Liver (tissue), 9 donors: Measurements from ENCODE around the gene TBL1XR1. TPM values are rescaled to one million over a fixed set of nuclear protein-coding genes. Genes with fewer than 3 reads are reported as not detected.
"Not testable (repeated sequence)": the region's sequence is repeated elsewhere in the genome, so short reads cannot be mapped to it uniquely, and the experiment has no call there.

Experiments
- DNase-seq: peaks from one replicate; pipeline ENCODE4 v3.0.0-alpha.2; 2017; ENCODE audit warnings: low spot score
- H3K27ac ChIP-seq, 2 donors: one replicate each; pipeline ENCODE4 v1.7.0; 2013; ENCODE audit warnings: inconsistent platforms in 2 of 2, low read length in 2 of 2, control low read depth in 1 of 2, low read depth in 1 of 2, mild to moderate bottlenecking in 1 of 2
- H3K27me3 ChIP-seq, 4 donors: one replicate each; pipeline versions ENCODE4 v1.6.1 to v1.7.0; 2013; ENCODE audit warnings: low read length in 3 of 4, inconsistent platforms in 1 of 4, mild to moderate bottlenecking in 1 of 4, moderate library complexity in 1 of 4; ENCODE audit not compliant: control insufficient read depth in 4 of 4, insufficient read depth in 4 of 4
- H3K36me3 ChIP-seq, 4 donors: one replicate each; pipeline versions ENCODE4 v1.6.1 to v1.7.0; 2013; ENCODE audit warnings: low read length in 3 of 4, mild to moderate bottlenecking in 3 of 4, low read depth in 1 of 4, moderate library complexity in 1 of 4; ENCODE audit not compliant: control insufficient read depth in 4 of 4, insufficient read depth in 3 of 4
- H3K4me1 ChIP-seq, 4 donors: one replicate each; pipeline versions ENCODE4 v1.6.1 to v1.7.0; 2013; ENCODE audit warnings: low read length in 3 of 4, mild to moderate bottlenecking in 3 of 4, moderate library complexity in 1 of 4; ENCODE audit not compliant: control insufficient read depth in 4 of 4, insufficient read depth in 4 of 4
- H3K4me3 ChIP-seq, 3 donors: one replicate each; pipeline versions ENCODE4 v1.6.1 to v1.7.0; 2013; ENCODE audit warnings: low read length in 3 of 3, control low read depth in 1 of 3, low read depth in 1 of 3, mild to moderate bottlenecking in 1 of 3
- H3K9ac ChIP-seq, 2 donors: one replicate each; pipeline ENCODE4 v1.7.0; 2013; ENCODE audit warnings: low read length in 2 of 2, mild to moderate bottlenecking in 2 of 2, moderate library complexity in 2 of 2, control low read depth in 1 of 2, low read depth in 1 of 2
- H3K9me3 ChIP-seq, 4 donors: one replicate each; pipeline versions ENCODE4 v1.6.1 to v1.7.0; 2013; ENCODE audit warnings: low read length in 3 of 4; ENCODE audit not compliant: control insufficient read depth in 4 of 4
- ATF3 ChIP-seq: IDR thresholded peaks from 2 replicates; pipeline ENCODE4 v1.6.1; 2016; ENCODE audit warnings: antibody characterized with exemption
- CTCF ChIP-seq: fragments of 150-350 bp; IDR thresholded peaks from 2 replicates; pipeline ENCODE4 v1.5.1; 2017; ENCODE audit warnings: improper control_type of control experiment, low read depth, low read length; ENCODE audit not compliant: missing input control
- EGR1 ChIP-seq, 2 donors: IDR thresholded peaks; 2 replicates each; pipeline ENCODE4 v1.6.1; 2016 to 2018; ENCODE audit warnings: antibody characterized with exemption in 2 of 2, low read depth in 2 of 2
- GABPA ChIP-seq, 2 donors: IDR thresholded peaks in 1 of 2; conservative IDR thresholded peaks in 1 of 2; 2 replicates each; pipeline ENCODE4 v1.6.1; 2016; ENCODE audit warnings: antibody characterized with exemption in 2 of 2, mild to moderate bottlenecking in 1 of 2, moderate library complexity in 1 of 2
- HNF4A ChIP-seq, 2 donors: conservative IDR thresholded peaks; 2 replicates each; pipeline ENCODE4 v1.6.1; 2016; ENCODE audit warnings: antibody characterized with exemption in 2 of 2, mild to moderate bottlenecking in 2 of 2
- HNF4G ChIP-seq: IDR thresholded peaks from 2 replicates; pipeline ENCODE4 v1.6.1; 2016; ENCODE audit warnings: antibody characterized with exemption
- JUND ChIP-seq, 2 donors: IDR thresholded peaks; 2 replicates each; pipeline ENCODE4 v1.6.1; 2016; ENCODE audit warnings: antibody characterized with exemption in 2 of 2
- MAX ChIP-seq: IDR thresholded peaks from 2 replicates; pipeline ENCODE4 v1.6.1; 2016; ENCODE audit warnings: antibody characterized with exemption
- NR2F2 ChIP-seq: IDR thresholded peaks from 2 replicates; pipeline ENCODE4 v1.6.1; 2016; ENCODE audit warnings: antibody characterized with exemption
- RAD21 ChIP-seq, 2 donors: IDR thresholded peaks; 2 replicates each; pipeline ENCODE4 v1.6.1; 2016; ENCODE audit warnings: antibody characterized with exemption in 2 of 2, mild to moderate bottlenecking in 2 of 2
- REST ChIP-seq: IDR thresholded peaks from 2 replicates; pipeline ENCODE4 v1.6.1; 2016; ENCODE audit warnings: antibody characterized with exemption, mild to moderate bottlenecking
- RXRA ChIP-seq, 2 donors: IDR thresholded peaks; 2 replicates each; pipeline ENCODE4 v1.6.1; 2017 to 2018; ENCODE audit warnings: antibody characterized with exemption in 2 of 2, mild to moderate bottlenecking in 1 of 2
- SP1 ChIP-seq: IDR thresholded peaks from 2 replicates; pipeline ENCODE4 v1.6.1; 2018; ENCODE audit warnings: antibody characterized with exemption, mild to moderate bottlenecking
- TAF1 ChIP-seq: conservative IDR thresholded peaks from 2 replicates; pipeline ENCODE4 v1.6.1; 2016; ENCODE audit warnings: antibody characterized with exemption, mild to moderate bottlenecking
- YY1 ChIP-seq: IDR thresholded peaks from 2 replicates; pipeline ENCODE4 v1.6.1; 2016; ENCODE audit warnings: antibody characterized with exemption, mild to moderate bottlenecking
- ZBTB33 ChIP-seq: IDR thresholded peaks from 2 replicates; pipeline ENCODE4 v1.6.1; 2016; ENCODE audit warnings: antibody characterized with exemption
- WGBS: extraction: QIAGEN DNeasy Blood & Tissue Kit; methylation state at CpG from one replicate; pipeline ENCODE4 v1.1.7; 2013; 5-methylcytosine and 5-hydroxymethylcytosine counted together
- polyA plus RNA-seq, 2 donors: library from polyadenylated mRNA; stranded (reverse) in 1 of 2; unstranded in 1 of 2; fragments of 200-250 nt in 1 of 2; fragments of >200 nt in 1 of 2; fragmentation: Nextera tagmentation in 1 of 2; extraction: Ambion mirVana in 1 of 2; gene quantifications; one replicate each; pipeline versions ENCODE4 v1.2.1 to v1.2.3, GENCODE V29; 2013 to 2015
- total RNA-seq, 2 donors: library from RNA; depleted of rRNA; stranded (reverse); fragments of >200 nt; gene quantifications; one replicate each; pipeline ENCODE4 v1.2.3, GENCODE V29; 2014
- donor health status: healthy.
- donor health status: healthy.
- donor health status: healthy.
- donor health status: healthy.
- donor health status: healthy.

The TBL1XR1 gene
- total and polyA plus RNA-seq, 4 donors = 10.3 to 65.9 (median 33.2) TPM

- Histone ChIP-seq H3K4me3 (peak overlapping the region in 1 of 3 donors; percentile 1), H3K9me3 (peaks cover 3 to 8% (median 6%) of the 10 kb centered on the region in 4 donors), H3K27me3 (no peaks in the 10 kb centered on the region), H3K4me1 (no peaks in the 10 kb centered on the region), H3K27ac (no peak overlapping the region), H3K36me3 (no peaks in the 10 kb centered on the region), H3K9ac (no peak overlapping the region)
- no peak for TF ChIP-seq JUND (IDR thresholded peaks at IDR 0.05)
- no peak for TF ChIP-seq ATF3
- no peak for TF ChIP-seq HNF4G
- no peak for TF ChIP-seq YY1
- TF ChIP-seq NR2F2 = no peak
- TF ChIP-seq MAX = no peak
- no peak for TF ChIP-seq GABPA (IDR thresholded peaks at IDR 0.05 in 1 of 2, conservative IDR thresholded peaks at IDR 0.05 in 1 of 2)
- no peak for TF ChIP-seq REST
- TF ChIP-seq TAF1 = no peak
- no peak for TF ChIP-seq RAD21 (IDR thresholded peaks at IDR 0.05)
- no peak for DNase-seq
Measured at GRCh38 chr3:177005718-177006405, 191.4 kb downstream of the TBL1XR1 start.

- not testable (repeated sequence) for DNase-seq, H3K4me1 ChIP-seq, H3K4me3 ChIP-seq, H3K9ac ChIP-seq, H3K9me3 ChIP-seq, H3K27me3 ChIP-seq, H3K36me3 ChIP-seq, H3K27ac ChIP-seq
- 97% methylated on average over 2 of the region's 2 CpGs for WGBS
Measured at GRCh38 chr3:177000159-177000558, 197.1 kb downstream of the TBL1XR1 start.

GRCh38 chr3:176995946-176996345, 201.3 kb downstream of the TBL1XR1 start:
- Histone ChIP-seq H3K4me3 (no peak overlapping the region), H3K9me3 (peaks cover 0 to 3% (median 0%) of the 10 kb centered on the region in 4 donors), H3K27me3 (no peaks in the 10 kb centered on the region), H3K27ac (no peak overlapping the region), H3K9ac (no peak overlapping the region), H3K4me1 (no peaks in the 10 kb centered on the region), H3K36me3 (peaks cover 0 to 2% (median 0%) of the 10 kb centered on the region in 4 donors)
- DNase-seq = no peak
- 87% methylated on average over 2 of the region's 2 CpGs for WGBS
- no peak for TF ChIP-seq CTCF
- no peak for TF ChIP-seq GABPA (IDR thresholded peaks at IDR 0.05 in 1 of 2, conservative IDR thresholded peaks at IDR 0.05 in 1 of 2)
- TF ChIP-seq EGR1 (IDR thresholded peaks at IDR 0.05; ENCODE audit: low read depth in 2 of 2) = no peak
- TF ChIP-seq ATF3 = no peak
- TF ChIP-seq TAF1 = no peak
- no peak for TF ChIP-seq NR2F2
- TF ChIP-seq HNF4G = no peak
- no peak for TF ChIP-seq ZBTB33
- TF ChIP-seq MAX = no peak
- no peak for TF ChIP-seq RXRA (IDR thresholded peaks at IDR 0.05)
- TF ChIP-seq YY1 = no peak
- no peak for TF ChIP-seq HNF4A (conservative IDR thresholded peaks at IDR 0.05)
- no peak for TF ChIP-seq JUND (IDR thresholded peaks at IDR 0.05)
- no peak for TF ChIP-seq SP1
